ENCODE data around the gene ZBTB18.

ZBTB18 gene

GRCh38 chr1:244089561-244089960, 38.5 kb downstream of the ZBTB18 start:
- DNase-seq (ENCODE audit: low read depth), result no peak

GRCh38 chr1:244090645-244091044, 39.6 kb downstream of the ZBTB18 start:
- no peak for DNase-seq (ENCODE audit: low read depth)

DNA sequence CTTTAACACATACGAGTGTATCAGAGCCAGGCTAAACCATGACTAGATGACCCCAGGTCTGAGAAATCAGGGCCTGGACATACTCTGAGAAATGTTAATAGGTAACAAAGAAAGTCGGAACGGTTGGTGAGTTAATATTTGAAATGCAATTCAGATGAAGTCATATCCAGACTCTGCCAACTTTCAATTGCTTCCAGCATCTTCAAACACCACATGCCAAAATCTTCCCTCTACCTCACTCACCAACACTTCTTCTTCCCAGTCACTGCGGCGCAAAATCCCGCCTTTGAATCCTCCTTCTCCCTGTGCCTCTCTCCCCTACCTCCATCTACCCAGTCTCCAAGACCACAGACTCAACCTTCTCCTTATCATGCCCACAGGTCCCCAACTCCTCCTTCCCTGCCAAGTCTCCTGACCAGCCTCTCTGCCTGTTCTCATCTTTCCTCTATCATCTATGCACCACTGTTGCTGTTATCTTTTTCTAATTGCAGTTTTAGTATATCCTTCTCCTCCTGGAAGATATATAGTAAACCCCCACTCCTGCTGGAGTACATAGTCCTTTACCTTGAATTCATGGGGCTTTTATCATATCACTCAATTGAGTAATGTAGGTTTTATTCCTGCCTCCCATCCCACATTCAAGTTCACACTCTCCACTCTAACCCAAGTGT, 41.3 kb downstream of the ZBTB18 start:
- DNase-seq (ENCODE audit: low read depth), result no peak

DNA sequence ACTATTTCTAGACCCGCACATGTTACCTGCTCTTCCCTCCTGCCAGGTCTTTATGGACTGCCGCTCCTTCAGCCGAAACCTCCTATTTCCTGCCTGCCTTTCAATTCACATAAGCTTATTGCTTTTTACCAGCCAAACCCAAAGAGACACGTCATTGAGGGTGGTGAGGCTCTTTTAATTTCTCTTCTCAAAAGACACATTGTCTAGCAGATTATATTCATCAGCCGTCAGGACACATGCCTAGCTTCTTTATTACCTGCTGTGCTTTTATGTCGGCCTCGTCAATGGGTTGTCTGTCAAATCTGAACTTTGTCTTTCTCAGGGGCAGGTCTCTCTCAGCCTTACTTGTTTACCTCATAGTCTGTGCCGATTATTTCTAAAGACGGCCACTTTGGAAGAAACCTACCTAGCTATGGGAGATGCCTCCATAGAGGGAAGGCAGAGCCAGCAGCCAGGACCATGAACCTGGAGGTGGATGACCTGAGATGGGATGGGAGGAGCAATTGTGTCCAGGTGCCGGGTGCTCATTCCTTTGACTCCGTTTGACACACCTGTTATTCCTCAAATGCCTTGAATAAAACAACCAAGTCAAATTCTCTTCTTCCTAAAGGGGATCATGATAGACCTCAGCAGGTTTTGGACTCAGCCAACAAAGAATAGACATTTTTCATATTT, 42.0 kb downstream of the ZBTB18 start:
- no peak for DNase-seq (ENCODE audit: low read depth)

- no peak for DNase-seq (ENCODE audit: low read depth)
Observed at GRCh38 chr1:244094880-244095528, 43.9 kb downstream of the ZBTB18 start.

DNA sequence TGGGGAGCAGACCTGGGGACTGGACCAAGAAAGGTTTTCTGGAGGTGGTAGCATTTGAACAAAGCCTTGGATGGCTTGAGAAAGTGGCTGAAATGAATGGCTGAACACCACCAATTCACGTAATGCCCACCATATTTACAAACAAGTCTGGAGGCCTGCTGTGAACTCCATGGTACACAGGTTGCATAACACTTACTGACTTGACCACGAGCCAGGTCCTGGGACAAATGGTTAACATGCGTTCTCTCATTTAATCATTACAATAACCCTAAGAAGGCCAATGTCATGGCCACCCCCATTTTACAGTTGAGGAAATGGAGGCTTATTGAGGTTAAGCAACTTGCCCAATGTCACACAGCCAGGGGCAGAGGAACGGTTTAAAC, 44.4 kb downstream of the ZBTB18 start:
- no peak for DNase-seq (ENCODE audit: low read depth)

- DNase-seq (ENCODE audit: low read depth), result no peak
Observed at GRCh38 chr1:244096066-244096610, 45.1 kb downstream of the ZBTB18 start.

- DNase-seq (ENCODE audit: low read depth), result no peak
Observed at GRCh38 chr1:244096691-244097090, 45.6 kb downstream of the ZBTB18 start.

- no peak for DNase-seq (ENCODE audit: low read depth)
Observed at GRCh38 chr1:244097523-244098405, 46.7 kb downstream of the ZBTB18 start.

DNA sequence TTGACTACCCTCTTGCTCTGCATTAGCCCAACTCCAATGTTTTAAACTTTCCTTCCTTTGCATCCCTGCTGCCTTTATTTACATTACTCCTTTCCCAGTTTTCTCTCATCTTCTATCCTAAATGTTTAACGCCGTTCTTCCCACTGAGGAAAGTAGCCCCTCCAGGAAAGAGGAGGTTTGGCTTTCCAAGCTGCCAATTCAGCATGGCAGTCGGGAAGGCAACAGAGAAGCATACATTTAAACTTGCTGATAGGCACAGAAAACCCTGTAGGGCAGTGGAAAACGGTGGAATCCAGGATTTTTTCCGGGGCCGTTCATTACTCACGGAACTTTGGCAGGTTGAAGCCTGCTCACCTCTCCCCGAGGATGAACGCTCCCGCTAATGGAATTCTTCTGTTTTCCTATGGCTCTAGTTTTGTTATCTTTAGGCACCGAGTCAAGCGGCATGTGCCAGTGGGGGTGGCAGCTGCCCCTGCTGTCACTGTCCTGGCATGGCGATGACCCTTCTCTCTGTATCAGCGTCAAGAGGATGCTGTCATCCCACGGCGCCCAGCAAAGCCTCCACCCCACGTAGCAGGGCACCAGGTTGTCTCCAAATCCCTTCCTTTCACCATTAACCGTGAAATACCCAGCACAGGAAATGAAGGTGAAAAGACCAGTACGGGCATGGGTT, 48.3 kb downstream of the ZBTB18 start:
- DNase-seq (ENCODE audit: low read depth), result no peak

DNA sequence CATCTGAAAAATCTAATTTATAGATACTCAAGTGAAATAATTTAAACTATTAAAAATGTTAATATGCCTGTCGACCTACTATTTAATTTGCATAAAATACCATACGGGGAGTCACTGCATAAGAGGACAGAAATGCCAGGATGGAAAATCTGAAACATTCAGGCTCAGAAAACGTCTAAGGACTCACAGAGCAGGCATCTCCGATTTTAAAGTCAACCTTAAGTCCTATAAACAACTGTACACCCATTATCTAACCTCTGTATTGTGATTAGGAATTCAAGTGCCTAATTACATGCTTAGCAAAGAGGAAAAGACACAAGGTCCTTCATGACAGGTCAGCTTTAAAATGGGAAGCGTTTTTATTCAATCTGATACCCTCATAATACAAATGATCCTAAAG, 49.2 kb downstream of the ZBTB18 start:
- DNase-seq (ENCODE audit: low read depth), result no peak

GRCh38 chr1:244100704-244101453, 49.8 kb downstream of the ZBTB18 start:
- DNase-seq (ENCODE audit: low read depth), result no peak

DNA sequence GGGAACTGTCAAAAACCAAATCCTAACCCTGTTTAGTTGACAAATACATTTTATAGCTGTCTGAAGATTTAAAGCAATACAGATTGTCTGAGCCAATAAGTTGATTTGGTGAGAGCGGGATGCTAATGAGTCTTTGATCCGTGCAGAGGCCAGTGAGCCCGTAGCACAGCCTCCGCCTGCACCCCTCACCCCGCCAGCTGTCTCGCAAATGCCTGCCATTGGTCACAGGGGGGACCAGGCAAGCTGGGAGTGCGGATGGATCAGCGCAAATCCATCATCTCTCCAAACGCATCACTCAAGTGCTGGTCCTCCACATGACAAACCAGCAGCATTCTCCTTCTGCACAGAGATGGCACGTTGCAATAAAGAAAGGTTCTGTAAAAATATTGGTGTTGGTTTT, 51.0 kb downstream of the ZBTB18 start:
- no peak for DNase-seq (ENCODE audit: low read depth)

DNA sequence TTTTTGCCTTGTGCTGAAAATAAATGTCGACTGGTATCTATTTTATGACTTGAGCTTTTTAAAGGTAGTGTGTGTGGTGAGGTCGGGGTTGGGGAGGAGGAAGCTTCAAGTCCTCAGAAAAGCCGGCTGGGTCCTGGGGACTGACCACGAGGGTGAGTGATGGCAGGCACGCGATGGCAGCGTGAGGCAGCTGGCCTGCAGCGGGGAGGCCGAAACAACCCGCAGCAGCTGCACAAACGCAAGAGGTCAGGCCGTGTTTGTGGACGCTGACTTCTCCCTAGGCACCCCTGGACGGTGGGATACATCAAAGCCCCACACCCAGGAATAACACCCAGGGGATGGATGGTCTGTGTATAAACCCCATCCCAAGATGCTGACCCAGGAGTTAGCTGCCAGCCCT, 51.4 kb downstream of the ZBTB18 start:
- no peak for DNase-seq (ENCODE audit: low read depth)

GRCh38 chr1:244104309-244105060, 53.4 kb downstream of the ZBTB18 start:
- DNase-seq (ENCODE audit: low read depth), result no peak

DNA sequence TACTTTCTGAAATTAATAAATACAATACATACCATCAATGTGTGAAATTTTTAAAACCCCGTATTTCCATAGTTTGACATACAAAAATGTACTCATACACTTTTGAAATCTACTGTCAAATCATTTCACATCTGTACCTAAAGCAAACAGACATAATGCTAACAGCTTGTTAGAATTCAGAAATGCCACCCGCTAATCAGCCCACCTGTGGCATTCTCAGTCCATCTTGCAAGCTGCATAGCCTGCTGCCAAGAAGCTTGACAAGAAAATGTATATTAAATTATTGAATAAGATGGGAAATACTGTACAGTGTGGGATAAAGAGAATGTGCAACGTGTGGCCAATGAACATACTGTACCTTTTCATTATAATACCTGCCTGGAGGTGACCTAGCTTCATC, 55.1 kb downstream of the ZBTB18 start:
- no peak for DNase-seq (ENCODE audit: low read depth)
